Ascending aorta (tissue), 2 donors: ENCODE measurements around the gene IL22RA1. TPM values are rescaled to one million over a fixed set of nuclear protein-coding genes. Genes with fewer than 3 reads are reported as not detected.

Experiments
- DNase-seq, 2 donors: peaks; one replicate each; pipeline ENCODE4 v3.0.0-alpha.2; 2019; ENCODE audit warnings: low spot score in 2 of 2
- H3K27ac ChIP-seq, 2 donors: fragments of 200-600 bp; sonication (generic); one replicate each; pipeline ENCODE4 v1.5.1; 2016 to 2017; ENCODE audit warnings: mild to moderate bottlenecking in 1 of 2
- H3K27me3 ChIP-seq: fragments of 200-600 bp; sonication (generic); one replicate; pipeline ENCODE4 v1.5.1; 2017
- H3K36me3 ChIP-seq, 2 donors: fragments of 200-600 bp; sonication (generic); one replicate each; pipeline ENCODE4 v1.5.1; 2016
- H3K4me1 ChIP-seq, 2 donors: fragments of 200-600 bp; sonication (generic); one replicate each; pipeline ENCODE4 v1.5.1; 2016 to 2017; ENCODE audit warnings: mild to moderate bottlenecking in 1 of 2
- H3K4me3 ChIP-seq, 2 donors: fragments of 200-600 bp; sonication (generic); one replicate each; pipeline ENCODE4 v1.5.1; 2016 to 2017; ENCODE audit warnings: mild to moderate bottlenecking in 1 of 2
- H3K9me3 ChIP-seq, 2 donors: fragments of 200-600 bp; sonication (generic); one replicate each; pipeline ENCODE4 v1.5.1; 2016
- CTCF ChIP-seq, 3 experiments: fragments of 200-600 bp in 2 of 3; fragments of 450-650 bp in 1 of 3; sonication (generic) in 2 of 3; IDR thresholded peaks; one replicate each; pipeline ENCODE4 v1.5.1; 2016 to 2019; ENCODE audit warnings: antibody characterized with exemption in 3 of 3, mild to moderate bottlenecking in 1 of 3, moderate library complexity in 1 of 3
- intact Hi-C: fragments of 100-400 bp; cut with DNase I; formaldehyde crosslinking; loops from one replicate; pipeline ENCODE4 v1.15.1; 2023
- total RNA-seq: library from RNA; depleted of rRNA; stranded (reverse); fragments of >200 nt; gene quantifications from one replicate; pipeline ENCODE4 v1.1.0, GENCODE V29; 2016

IL22RA1 gene
- total RNA-seq, 1 donor from 2014 or later = not detected

GRCh38 chr1:24156542-24157260 lies 13.8 kb upstream of the IL22RA1 start:
- Histone ChIP-seq H3K27ac (no peak overlapping the region), H3K4me1 (no peaks in the 10 kb centered on the region), H3K27me3 (peaks cover 4% of the 10 kb centered on the region), H3K9me3 (no peaks in the 10 kb centered on the region), H3K4me3 (no peak overlapping the region), H3K36me3 (no peaks in the 10 kb centered on the region)
- intact Hi-C loops = no loop called here
- TF ChIP-seq CTCF (IDR thresholded peaks at IDR 0.05) = no peak
- DNase-seq = no peak

- H3K27ac ChIP-seq = no peak overlapping the region
- H3K27me3 ChIP-seq = peaks cover 4% of the 10 kb centered on the region
- intact Hi-C loops = no loop called here
- H3K36me3 ChIP-seq = no peaks in the 10 kb centered on the region
- no peak overlapping the region for H3K4me3 ChIP-seq
- TF ChIP-seq CTCF (IDR thresholded peaks at IDR 0.05) = no peak
- no peak for DNase-seq
- peaks cover 0 to 2% of the 10 kb centered on the region in 2 donors for H3K4me1 ChIP-seq
- no peaks in the 10 kb centered on the region for H3K9me3 ChIP-seq
Measured at GRCh38 chr1:24155011-24155782, 12.3 kb upstream of the IL22RA1 start.

GRCh38 chr1:24154215-24154614 lies 11.3 kb upstream of the IL22RA1 start:
- intact Hi-C loops = no loop called here
- Histone ChIP-seq H3K9me3 (no peaks in the 10 kb centered on the region), H3K27me3 (peaks cover 4% of the 10 kb centered on the region), H3K36me3 (no peaks in the 10 kb centered on the region), H3K27ac (no peak overlapping the region), H3K4me3 (no peak overlapping the region), H3K4me1 (peaks cover 0 to 2% of the 10 kb centered on the region in 2 donors)
- no peak for TF ChIP-seq CTCF (IDR thresholded peaks at IDR 0.05)
- no peak for DNase-seq

- H3K36me3 ChIP-seq = no peaks in the 10 kb centered on the region
- peaks cover 0 to 2% of the 10 kb centered on the region in 2 donors for H3K4me1 ChIP-seq
- H3K27me3 ChIP-seq = peaks cover 4% of the 10 kb centered on the region
- no peak for DNase-seq
- intact Hi-C loops = no loop called here
- no peak overlapping the region for H3K27ac ChIP-seq
- TF ChIP-seq CTCF (IDR thresholded peaks at IDR 0.05) = no peak
- no peaks in the 10 kb centered on the region for H3K9me3 ChIP-seq
- H3K4me3 ChIP-seq = no peak overlapping the region
Measured at GRCh38 chr1:24152631-24153494, 9.9 kb upstream of the IL22RA1 start.

DNA sequence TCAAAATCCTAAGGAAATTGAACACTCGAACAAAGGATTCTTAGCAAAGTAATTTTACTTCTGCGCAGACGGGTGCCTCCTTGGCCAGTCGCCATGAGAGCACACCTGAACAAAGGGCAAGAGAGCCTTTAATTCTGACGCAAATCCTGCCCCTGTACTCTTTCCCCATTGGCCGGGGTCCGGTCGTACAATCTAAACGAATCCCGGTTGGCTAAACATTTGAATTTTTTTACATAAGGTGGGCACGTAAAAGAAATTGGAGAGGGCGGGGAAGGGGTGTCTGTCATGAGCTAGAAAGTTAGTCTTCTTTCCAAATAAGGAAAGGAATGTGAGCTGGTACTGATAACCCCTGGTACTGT lies 8.2 kb upstream of the IL22RA1 start:
- no peak for TF ChIP-seq CTCF (IDR thresholded peaks at IDR 0.05)
- Histone ChIP-seq H3K27me3 (peaks cover 3% of the 10 kb centered on the region), H3K27ac (no peak overlapping the region), H3K36me3 (no peaks in the 10 kb centered on the region), H3K4me1 (peaks cover 0 to 2% of the 10 kb centered on the region in 2 donors), H3K9me3 (no peaks in the 10 kb centered on the region), H3K4me3 (no peak overlapping the region)
- intact Hi-C loops = no loop called here
- no peak for DNase-seq
